Measurements from ENCODE around the gene QSOX1. TPM values are rescaled to one million over a fixed set of nuclear protein-coding genes. Genes with fewer than 3 reads are reported as not detected.

The QSOX1 gene
- total and polyA plus RNA-seq, 9 of the 15 experiments (the other 6 are each of a cell fraction or from before 2014, with no cell fraction given): 4.0 to 53.1 (median 15.0) TPM

- POLR2A ChIA-PET: interaction anchor here (0.5 to 3.7 kb wide), 6 partner anchors 12 to 80 kb away, joined by 3 to 23 read pairs (median 3); no protein-coding TSS in a partner anchor
- no peaks in the 10 kb centered on the region for H3K9me1 ChIP-seq (ENCODE audit: control insufficient read depth, insufficient read depth, low read length)
- WGBS (ENCODE audit: insufficient coverage, low coverage, missing lambda C conversion rate): 21% methylated on average over 7 of the region's 7 CpGs
- no peak overlapping the region for H3K4me2 ChIP-seq (ENCODE audit: insufficient read depth, low read length)
- CTCF ChIA-PET (ENCODE audit: low intra/inter-chr PET ratio): interaction anchor here (4.9 kb wide), 1 partner anchor 475 kb away, joined by 26 read pairs; no protein-coding TSS in a partner anchor
- H3K27ac ChIP-seq (ENCODE audit: extremely low read depth, low read depth, low read length): no peak overlapping the region
- intact Hi-C loops (cut with micrococcal nuclease) (no loop called here), in situ Hi-C loops (cut with MboI) (loop anchor here (10.0 kb wide), 1 partner anchor 304 kb away; no protein-coding TSS in a partner anchor)
- H3K79me2 ChIP-seq (ENCODE audit: control insufficient read depth, insufficient read depth, low read length): no peaks in the 10 kb centered on the region
- FAIRE-seq: peak; percentile 48
- H3K9ac ChIP-seq (ENCODE audit: insufficient read depth in 1 of 2, low read depth in 2 of 2, low read length in 2 of 2): no peak overlapping the region
- BruUV-seq (replicated peaks): no TSS peak
- H3K36me3 ChIP-seq (ENCODE audit: control insufficient read depth, insufficient read depth, low read length): no peaks in the 10 kb centered on the region; the same call in 2 of the 3 replicates
- H2AFZ ChIP-seq (ENCODE audit: low read depth, low read length): peak overlapping the region; percentile 45; the same call in 1 of the 2 replicates
- no peak overlapping the region for H3K4me3 ChIP-seq
- DNase-seq (ENCODE audit: extremely low read depth in 1 of 4, low spot score in 3 of 4): peak; percentile 54 to 68 (median 66)
- H3K27me3 ChIP-seq (ENCODE audit: control insufficient read depth in 2 of 2, insufficient read depth in 2 of 2, low read length in 2 of 2): no peaks in the 10 kb centered on the region
- ATAC-seq: peak; percentile 60
- H4K20me1 ChIP-seq (replicated peaks; ENCODE audit: control insufficient read depth, insufficient read depth, low read length): no peaks in the 10 kb centered on the region; the same call in 1 of the 2 replicates
- H3K9me3 ChIP-seq (replicated peaks; ENCODE audit: control insufficient read depth, insufficient read depth, low read depth, low read length): no peaks in the 10 kb centered on the region
- H3K4me1 ChIP-seq (replicated peaks in 1 of 2; ENCODE audit: control insufficient read depth in 2 of 2, insufficient read depth in 2 of 2, low read length in 2 of 2): no peaks in the 10 kb centered on the region
- TF ChIP-seq REST (IDR thresholded peaks at IDR 0.05; ENCODE audit: borderline replicate concordance): peak; percentile 24; the same call in 1 of the 2 replicates
- no peak for TF ChIP-seq REST (CRISPR knock-in tag; IDR thresholded peaks at IDR 0.05; ENCODE audit: low read depth)
- TF ChIP-seq HCFC1 (IDR thresholded peaks at IDR 0.05; ENCODE audit: low read depth, low read length): 0 out of 2 replicates have a peak, but pooled peaks have one; percentile 17
- 0 out of 2 replicates have a peak, but pooled peaks have one; percentile 3 for TF ChIP-seq SMC3 (conservative IDR thresholded peaks at IDR 0.05; ENCODE audit: insufficient read depth, low read depth, low read length)
- TF ChIP-seq HSF4 (CRISPR knock-in tag; IDR thresholded peaks at IDR 0.05; ENCODE audit: borderline replicate concordance): no peak
- TF ChIP-seq RAD21 (CRISPR knock-in tag; conservative IDR thresholded peaks at IDR 0.05 in 1 of 2, IDR thresholded peaks at IDR 0.05 in 1 of 2): peak in 1 of 2 experiments; percentile 44; a peak in 2 of 4 replicates
- no peak for TF ChIP-seq CBX1 (IDR thresholded peaks at IDR 0.05; ENCODE audit: low read depth)
- TF ChIP-seq ZNF316 (IDR thresholded peaks at IDR 0.05): peak; percentile 91
- TF ChIP-seq PKNOX1 (IDR thresholded peaks at IDR 0.05): 0 out of 2 replicates have a peak, but pooled peaks have one; percentile 30
- TF ChIP-seq CTCFL (IDR thresholded peaks at IDR 0.05; ENCODE audit: borderline replicate concordance, insufficient read depth, low read depth, low read length, poor library complexity, severe bottlenecking): peak; percentile 55
- TF ChIP-seq ATF7 (IDR thresholded peaks at IDR 0.05): 0 out of 2 replicates have a peak, but pooled peaks have one; percentile 16
Measured at GRCh38 chr1:180181048-180181447, 26.4 kb downstream of the QSOX1 start.

All from K562 (cell line).